ENCODE results near the gene PLK1.
"Not testable (repeated sequence)": the region's sequence is repeated elsewhere in the genome, so short reads cannot be mapped to it uniquely, and the experiment has no call there.

The PLK1 gene

DNA sequence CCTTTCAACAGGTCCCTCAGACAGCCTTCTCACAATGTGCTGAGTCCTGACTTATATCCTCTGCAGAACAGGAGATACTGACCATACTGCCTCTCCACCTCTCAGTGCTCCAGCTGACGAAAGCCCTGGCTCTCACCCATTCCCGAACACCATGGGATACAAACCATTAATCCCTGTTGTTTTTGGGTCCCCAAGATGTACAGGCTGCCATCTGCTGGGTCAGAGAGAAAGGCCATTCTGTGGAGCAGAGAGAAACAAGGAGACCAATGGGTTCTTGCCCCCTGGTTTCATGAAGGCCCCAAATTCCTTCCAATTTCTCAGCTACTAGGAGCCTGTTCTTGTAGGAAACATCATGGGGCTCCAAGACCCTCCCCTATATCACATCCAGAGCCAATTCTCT, 31.3 kb downstream of the PLK1 start:
- Histone ChIP-seq H3K4me3 (no peak overlapping the region), H3K9me3 (no peaks in the 10 kb centered on the region), H3K36me3 (replicated peaks) (no peaks in the 10 kb centered on the region), H3K27me3 (ENCODE audit: low read depth) (no peaks in the 10 kb centered on the region), H3K4me1 (no peaks in the 10 kb centered on the region)
- in situ Hi-C loops (cut with MboI; ENCODE audit: low sequenced_read_pairs): no loop called here
- DNase-seq (ENCODE audit: low spot score in 2 of 2): no peak

DNA sequence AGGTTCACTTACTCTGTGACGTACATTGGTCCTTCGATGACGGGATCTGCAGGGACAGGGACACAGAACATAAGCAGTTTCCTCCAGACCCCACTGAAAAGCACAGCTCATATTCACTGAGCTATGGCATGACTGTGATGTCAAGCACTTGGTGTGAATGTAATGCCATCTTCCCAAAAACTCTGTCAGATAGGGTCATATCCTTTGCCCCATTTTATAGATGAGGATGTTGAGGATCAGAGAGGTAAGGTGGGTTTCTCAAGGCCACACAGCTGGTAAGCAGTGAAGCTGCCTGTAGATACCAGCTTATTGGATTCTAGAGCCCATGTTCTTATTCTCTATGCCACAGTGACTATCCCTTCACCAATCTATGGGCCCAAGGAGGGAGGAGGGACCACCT, 31.8 kb downstream of the PLK1 start:
- no peak overlapping the region for H3K4me3 ChIP-seq
- H3K36me3 ChIP-seq (replicated peaks): no peaks in the 10 kb centered on the region
- H3K27me3 ChIP-seq (ENCODE audit: low read depth): no peaks in the 10 kb centered on the region
- DNase-seq (ENCODE audit: low spot score in 2 of 2): no peak
- in situ Hi-C loops (cut with MboI; ENCODE audit: low sequenced_read_pairs): no loop called here
- no peaks in the 10 kb centered on the region for H3K4me1 ChIP-seq
- no peaks in the 10 kb centered on the region for H3K9me3 ChIP-seq

DNA sequence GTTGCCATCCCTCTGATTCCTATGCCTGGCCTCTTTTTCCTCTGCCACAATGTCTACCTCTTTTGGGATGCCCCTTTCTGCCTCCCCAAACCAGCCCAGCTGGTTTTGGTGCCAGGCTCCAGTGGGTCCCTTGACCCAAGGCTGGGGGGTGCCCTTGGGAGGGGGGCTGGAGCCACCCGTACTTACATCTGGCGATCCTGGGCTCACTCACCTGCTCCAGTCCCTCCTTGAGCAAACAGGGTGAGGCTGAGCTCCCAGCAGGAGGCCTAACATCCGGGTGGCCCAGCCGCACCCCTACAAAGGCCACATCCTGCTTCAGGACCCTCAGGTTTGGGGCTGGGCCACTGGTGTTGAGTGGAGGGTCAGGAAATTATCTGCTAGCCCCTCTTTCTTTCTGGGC, 33.1 kb downstream of the PLK1 start:
- no peaks in the 10 kb centered on the region for H3K9me3 ChIP-seq
- in situ Hi-C loops (cut with MboI; ENCODE audit: low sequenced_read_pairs): no loop called here
- no peaks in the 10 kb centered on the region for H3K27me3 ChIP-seq (ENCODE audit: low read depth)
- H3K4me3 ChIP-seq: no peak overlapping the region
- no peak for DNase-seq (ENCODE audit: low spot score in 2 of 2)
- H3K4me1 ChIP-seq: no peaks in the 10 kb centered on the region
- H3K36me3 ChIP-seq (replicated peaks): no peaks in the 10 kb centered on the region

DNA sequence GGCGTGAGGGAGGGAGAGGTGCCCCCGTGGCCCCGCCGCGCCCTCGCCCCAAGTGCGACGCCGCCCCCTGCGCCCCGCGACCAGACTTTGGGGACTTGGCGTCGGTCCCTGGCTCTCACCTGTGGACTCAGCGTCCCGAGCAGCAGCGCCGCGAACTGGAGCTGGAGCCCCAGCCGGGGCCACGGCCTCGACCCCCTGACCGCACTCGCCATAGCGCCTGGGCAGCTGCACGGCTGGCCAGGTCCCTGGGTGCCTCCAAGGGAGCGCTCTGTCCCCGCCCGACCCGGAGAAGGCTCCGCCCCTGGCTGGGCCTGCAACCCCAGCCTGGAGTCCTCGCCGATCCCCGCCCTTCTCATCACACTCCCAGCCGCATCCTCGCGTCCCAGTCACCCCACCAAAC, 34.3 kb downstream of the PLK1 start, which contains the start of gene ERN2:
Gene ERN2 (minus strand): TSS at position 247 of the 400 bp plus-strand sequence. CDS start 35 bp downstream, at position 212.
- in situ Hi-C loops (cut with MboI; ENCODE audit: low sequenced_read_pairs): no loop called here
- Histone ChIP-seq H3K4me1 (no peaks in the 10 kb centered on the region), H3K9me3 (no peaks in the 10 kb centered on the region), H3K27me3 (ENCODE audit: low read depth) (peaks cover 3% of the 10 kb centered on the region; the same call in 1 of the 2 replicates), H3K4me3 (no peak within 1 kb of the TSS), H3K36me3 (replicated peaks) (no peaks in the 10 kb centered on the region)
- DNase-seq (ENCODE audit: low spot score in 2 of 2): no peak

DNA sequence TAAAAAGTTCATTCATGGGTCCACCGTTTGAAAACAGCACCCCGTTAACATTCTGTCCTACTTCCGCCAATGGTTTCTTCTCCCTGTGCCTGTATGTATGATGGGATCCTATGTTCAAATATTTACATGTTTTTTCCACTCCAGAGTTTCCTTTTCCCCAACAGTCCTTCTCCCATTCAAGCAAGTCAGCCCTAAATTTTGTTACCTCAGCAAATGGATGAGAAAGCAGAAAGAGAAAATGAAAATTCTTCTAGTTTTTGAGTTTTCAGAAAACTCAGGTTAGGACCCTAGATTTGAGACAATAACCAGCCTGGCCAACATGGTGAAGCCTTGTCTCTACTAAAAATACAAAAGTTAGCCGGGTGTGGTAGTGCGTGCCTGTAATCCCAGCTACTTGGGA, 37.8 kb downstream of the PLK1 start:
- H3K36me3 ChIP-seq (replicated peaks): no peaks in the 10 kb centered on the region
- in situ Hi-C loops (cut with MboI; ENCODE audit: low sequenced_read_pairs): no loop called here

DNA sequence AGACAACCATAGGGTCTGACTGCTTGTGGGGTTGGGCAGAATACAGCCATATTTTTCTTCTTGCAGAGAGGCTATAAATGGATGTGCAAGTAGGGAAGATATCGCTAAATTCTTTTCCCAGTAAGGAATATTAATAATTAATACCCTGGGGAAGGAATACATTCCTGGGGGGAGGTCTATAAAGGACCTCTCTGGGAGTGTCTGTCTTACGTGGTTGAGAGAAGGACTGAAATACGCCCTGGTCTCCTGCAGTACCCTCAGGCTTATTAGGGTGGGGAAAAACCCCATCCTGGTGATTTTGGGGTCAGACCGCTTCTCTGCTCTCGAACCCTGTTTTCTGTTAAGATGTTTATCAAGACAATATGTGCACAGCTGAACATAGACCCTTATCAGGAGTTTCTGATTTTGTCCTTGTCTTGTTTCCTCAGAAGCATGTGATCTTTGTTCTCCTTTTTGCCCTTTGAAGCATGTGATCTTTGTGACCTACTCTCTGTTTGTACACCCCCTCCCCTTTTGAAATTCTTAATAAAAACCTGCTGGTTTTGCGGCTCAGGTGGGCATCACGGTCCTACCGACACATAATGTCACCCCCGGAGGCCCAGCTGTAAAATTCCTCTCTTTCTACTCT, 44.0 kb downstream of the PLK1 start:
- H3K36me3 ChIP-seq (replicated peaks); in situ Hi-C loops (cut with MboI; ENCODE audit: low sequenced_read_pairs); H3K4me1 ChIP-seq; H3K9me3 ChIP-seq; H3K4me3 ChIP-seq; H3K27me3 ChIP-seq (ENCODE audit: low read depth); DNase-seq (ENCODE audit: low spot score in 2 of 2): not testable (repeated sequence)

More for the DNA sequence above, 37.8 kb downstream of the PLK1 start:
- Histone ChIP-seq H3K9me3 (no peaks in the 10 kb centered on the region), H3K4me1 (no peaks in the 10 kb centered on the region), H3K27me3 (ENCODE audit: low read depth) (peaks cover 6% of the 10 kb centered on the region; the same call in 1 of the 2 replicates), H3K4me3 (no peak overlapping the region)
- no peak for DNase-seq (ENCODE audit: low spot score in 2 of 2)

DNA sequence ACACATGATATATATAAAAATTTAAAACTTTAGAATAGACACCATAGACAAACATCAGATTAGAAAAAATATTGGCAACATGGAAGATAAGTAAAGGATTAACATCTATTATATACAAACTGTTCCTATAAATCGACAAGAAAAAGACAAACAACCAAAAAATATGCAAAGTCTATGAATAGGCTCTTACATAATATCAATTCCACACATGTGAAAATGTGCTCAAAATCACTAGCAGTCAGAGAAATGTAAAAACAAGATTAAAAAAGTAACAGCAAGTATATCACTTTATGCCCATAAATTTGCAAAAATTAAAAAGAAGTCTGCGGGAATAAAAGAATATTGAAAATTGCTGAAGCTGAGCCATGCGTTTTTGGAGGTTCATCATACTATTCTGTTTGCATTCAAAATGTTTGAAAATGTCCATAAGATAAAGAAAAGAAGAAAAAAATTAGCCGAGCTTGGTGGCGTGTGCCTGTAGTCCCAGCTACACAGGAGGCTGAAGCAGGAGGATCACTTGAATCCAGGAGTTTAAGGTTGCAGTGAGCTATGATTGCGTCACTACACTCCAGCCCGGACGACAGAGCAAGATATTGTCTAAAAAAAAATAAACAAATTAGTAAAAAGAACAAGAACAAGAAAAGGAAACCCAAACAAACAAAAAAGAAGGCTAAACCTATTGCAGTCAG, 45.6 kb downstream of the PLK1 start:
- Histone ChIP-seq H3K9me3 (no peaks in the 10 kb centered on the region), H3K36me3 (replicated peaks) (no peaks in the 10 kb centered on the region), H3K4me3 (no peak overlapping the region), H3K4me1 (no peaks in the 10 kb centered on the region), H3K27me3 (ENCODE audit: low read depth) (0 out of 2 replicates have a peak, but pooled peaks cover 2% of the 10 kb centered on the region)
- DNase-seq (ENCODE audit: low spot score in 2 of 2): no peak
- in situ Hi-C loops (cut with MboI; ENCODE audit: low sequenced_read_pairs): no loop called here

DNA sequence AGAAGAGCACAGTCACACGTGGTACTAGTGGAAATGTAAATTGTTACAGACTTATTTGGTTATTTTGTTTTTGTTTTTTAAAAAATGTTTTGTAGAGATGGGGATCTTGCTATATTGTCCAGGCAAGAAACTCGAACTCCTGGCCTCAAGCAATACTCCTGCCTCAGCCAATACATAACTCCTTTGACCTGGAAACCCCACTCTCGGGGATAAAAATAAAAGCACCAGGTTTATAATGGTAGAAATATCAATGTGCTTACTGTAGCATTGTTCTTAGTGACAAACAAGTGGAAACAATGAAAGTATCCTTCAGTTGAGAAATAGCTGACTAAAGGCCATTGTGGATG, 46.1 kb downstream of the PLK1 start:
- Histone ChIP-seq H3K4me3 (no peak overlapping the region), H3K9me3 (no peaks in the 10 kb centered on the region), H3K36me3 (replicated peaks) (no peaks in the 10 kb centered on the region), H3K4me1 (no peaks in the 10 kb centered on the region), H3K27me3 (ENCODE audit: low read depth) (0 out of 2 replicates have a peak, but pooled peaks cover 2% of the 10 kb centered on the region)
- no peak for DNase-seq (ENCODE audit: low spot score in 2 of 2)
- in situ Hi-C loops (cut with MboI; ENCODE audit: low sequenced_read_pairs): no loop called here

DNA sequence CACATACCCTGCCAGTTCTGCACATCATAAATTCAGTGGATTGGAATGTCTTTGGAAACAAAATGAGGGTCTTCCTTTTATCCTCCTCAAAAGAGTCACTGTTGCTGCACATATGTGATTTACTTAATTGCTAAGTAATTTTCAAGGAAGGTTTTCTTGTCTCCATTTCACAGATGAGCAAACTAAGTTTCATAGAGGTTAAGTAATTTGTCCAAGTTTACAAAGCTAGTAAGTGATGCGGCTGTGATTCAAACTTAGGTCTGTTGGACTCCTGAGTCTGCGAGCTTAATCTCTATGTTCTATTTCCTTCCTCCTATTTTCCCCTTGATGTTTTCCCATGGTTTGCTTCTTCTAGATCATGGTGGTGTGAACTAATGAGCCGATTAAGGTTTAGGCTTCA, 48.0 kb downstream of the PLK1 start:
- Histone ChIP-seq H3K4me3 (no peak overlapping the region), H3K27me3 (ENCODE audit: low read depth) (0 out of 2 replicates have a peak, but pooled peaks cover under 1% of the 10 kb centered on the region), H3K36me3 (replicated peaks) (no peaks in the 10 kb centered on the region), H3K4me1 (no peaks in the 10 kb centered on the region), H3K9me3 (no peaks in the 10 kb centered on the region)
- no peak for DNase-seq (ENCODE audit: low spot score in 2 of 2)
- in situ Hi-C loops (cut with MboI; ENCODE audit: low sequenced_read_pairs): no loop called here

DNA sequence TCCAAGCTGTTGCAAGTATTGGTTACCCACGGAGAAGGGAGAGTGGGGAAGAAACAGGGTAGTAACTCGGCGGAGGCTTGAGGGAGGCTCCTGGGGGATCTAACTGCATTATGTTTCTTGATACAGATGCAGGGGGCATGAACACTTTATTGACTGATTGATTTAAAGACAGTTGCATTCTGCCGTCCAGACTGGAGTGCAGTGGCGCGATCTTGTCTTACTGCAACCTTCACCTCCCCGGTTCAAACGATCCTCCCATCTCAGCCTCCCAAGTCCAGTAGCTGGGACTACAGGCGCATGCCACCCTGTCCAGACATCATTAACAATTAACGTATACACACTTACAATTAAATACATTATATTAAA, 49.4 kb downstream of the PLK1 start:
- Histone ChIP-seq H3K9me3 (no peaks in the 10 kb centered on the region), H3K36me3 (replicated peaks) (no peaks in the 10 kb centered on the region), H3K27me3 (ENCODE audit: low read depth) (no peaks in the 10 kb centered on the region), H3K4me3 (no peak overlapping the region), H3K4me1 (no peaks in the 10 kb centered on the region)
- DNase-seq (ENCODE audit: low spot score in 2 of 2): no peak
- in situ Hi-C loops (cut with MboI; ENCODE audit: low sequenced_read_pairs): no loop called here

DNA sequence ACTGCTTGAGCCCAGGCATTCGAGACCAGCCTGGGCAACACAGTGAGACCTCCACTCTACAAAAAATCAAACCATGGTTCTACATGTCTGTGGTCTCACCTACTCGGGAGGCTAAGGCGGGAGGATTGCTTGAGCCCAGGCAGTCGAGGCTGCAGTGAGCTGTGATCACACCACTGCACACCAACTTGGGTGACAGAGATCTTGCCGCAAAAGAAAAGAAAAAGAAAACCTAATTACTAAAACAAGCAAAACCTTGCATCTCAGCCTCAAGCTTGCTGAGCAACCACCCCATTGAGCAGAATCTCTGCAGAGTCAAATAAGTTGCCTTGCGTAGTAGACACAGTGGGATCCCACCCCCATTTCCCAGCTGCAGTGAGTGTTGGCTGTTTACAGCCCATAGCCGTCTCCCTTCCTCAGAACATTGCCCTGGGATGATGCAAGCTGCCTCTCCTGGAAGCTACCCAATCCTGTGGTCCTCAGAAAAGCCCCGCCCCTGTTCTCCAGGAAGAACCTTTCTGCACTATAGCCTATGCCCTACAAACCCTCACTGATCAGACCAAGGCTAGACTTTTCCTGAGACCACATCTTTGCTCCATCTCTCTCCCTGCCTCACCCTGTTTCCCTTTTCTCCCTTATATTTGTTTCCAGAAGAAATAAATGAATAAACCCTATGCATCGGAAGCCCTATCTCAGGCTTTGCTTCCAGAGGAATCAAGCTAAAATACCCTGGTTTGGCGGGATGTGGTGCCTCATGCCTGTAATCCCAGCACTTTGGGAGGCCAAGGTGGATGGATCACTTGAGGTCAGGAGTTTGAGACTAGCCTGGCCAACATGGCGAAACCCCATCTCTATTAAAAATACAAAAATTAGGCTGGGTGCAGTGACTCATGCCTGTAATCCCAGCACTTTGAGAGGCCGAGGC, 51.1 kb downstream of the PLK1 start:
- in situ Hi-C loops (cut with MboI; ENCODE audit: low sequenced_read_pairs): loop anchor here (10.0 kb wide), 1 partner anchor 305 kb away; no protein-coding TSS in a partner anchor
- Histone ChIP-seq H3K36me3 (replicated peaks) (no peaks in the 10 kb centered on the region), H3K27me3 (ENCODE audit: low read depth) (no peaks in the 10 kb centered on the region), H3K4me3 (no peak overlapping the region), H3K4me1 (no peaks in the 10 kb centered on the region), H3K9me3 (no peaks in the 10 kb centered on the region)
- DNase-seq (ENCODE audit: low spot score in 2 of 2): peak in 1 of 2 experiments; percentile 64

DNA sequence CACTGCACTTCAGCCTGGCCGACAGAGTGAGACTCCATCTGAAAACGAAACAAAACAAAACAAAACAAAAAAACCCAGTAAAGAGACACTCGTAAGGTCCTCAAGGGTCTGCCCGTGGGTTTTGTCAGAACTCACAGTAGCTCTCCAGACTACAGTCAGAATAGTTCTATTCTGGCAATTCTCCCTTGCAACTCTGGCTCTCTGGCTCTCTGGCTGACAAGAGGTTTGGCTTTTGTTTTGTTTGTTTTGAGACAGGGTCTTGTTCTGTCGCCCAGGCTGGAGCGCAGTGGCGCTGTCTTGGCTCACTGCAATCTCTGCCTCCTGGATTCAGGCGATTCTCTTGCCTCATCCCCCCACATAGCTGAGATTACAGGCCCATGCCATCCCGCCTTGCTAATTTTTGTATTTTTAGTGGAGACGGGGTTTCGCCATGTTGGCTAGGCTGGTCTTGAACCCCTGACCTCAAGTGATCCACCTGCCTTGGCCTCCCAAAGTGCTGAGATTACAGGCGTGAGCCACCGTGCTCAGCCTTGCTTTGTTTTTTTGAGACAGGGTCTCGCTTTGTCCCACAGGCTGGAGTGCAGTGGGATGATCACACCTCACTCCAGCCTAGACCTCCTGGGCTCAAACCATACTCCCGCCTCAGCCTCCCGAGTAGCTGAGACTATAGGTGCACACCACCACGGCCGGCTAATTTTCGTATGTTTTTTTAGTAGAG, 55.6 kb downstream of the PLK1 start:
- Histone ChIP-seq H3K9me3 (no peaks in the 10 kb centered on the region), H3K4me1 (no peaks in the 10 kb centered on the region), H3K4me3 (no peak overlapping the region), H3K36me3 (replicated peaks) (no peaks in the 10 kb centered on the region), H3K27me3 (ENCODE audit: low read depth) (no peaks in the 10 kb centered on the region)
- in situ Hi-C loops (cut with MboI; ENCODE audit: low sequenced_read_pairs): loop anchor here (10.0 kb wide), 1 partner anchor 300 kb away; no protein-coding TSS in a partner anchor
- DNase-seq (ENCODE audit: low spot score in 2 of 2): no peak

DNA sequence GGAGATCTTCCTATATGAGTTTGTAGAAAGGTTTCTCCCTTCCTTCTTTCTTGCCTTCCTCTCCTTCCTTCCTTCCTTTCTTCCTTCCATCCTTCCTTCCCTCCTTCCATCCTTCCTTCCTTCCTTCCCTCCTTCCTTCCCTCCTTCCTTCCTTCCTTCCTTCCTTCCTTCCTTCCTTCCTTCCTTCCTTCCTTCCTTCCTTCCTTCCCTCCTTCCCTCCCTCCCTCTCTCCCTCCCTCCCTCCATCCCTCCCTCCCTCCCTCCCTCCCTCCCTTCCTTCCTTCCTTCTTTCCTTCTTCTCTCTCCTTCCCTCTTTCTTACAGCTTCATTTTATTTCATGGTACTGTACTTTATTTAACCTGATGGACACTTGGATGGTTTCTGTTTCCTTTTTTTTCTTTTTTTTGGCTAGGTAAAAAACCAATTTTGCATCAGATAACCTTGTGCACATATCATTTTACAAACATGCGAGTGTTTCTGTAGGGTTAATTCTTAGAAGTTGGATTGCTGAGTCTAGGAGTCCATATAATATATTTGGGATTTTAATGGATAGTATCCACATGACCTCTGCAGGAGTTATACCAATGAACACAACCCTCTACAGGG, 58.8 kb downstream of the PLK1 start:
- DNase-seq (ENCODE audit: low spot score in 2 of 2); H3K4me3 ChIP-seq; H3K9me3 ChIP-seq; H3K36me3 ChIP-seq (replicated peaks); H3K4me1 ChIP-seq; H3K27me3 ChIP-seq (ENCODE audit: low read depth): not testable (repeated sequence)
- in situ Hi-C loops (cut with MboI; ENCODE audit: low sequenced_read_pairs): loop anchor here (10.0 kb wide), 1 partner anchor 297 kb away; no protein-coding TSS in a partner anchor
